Mucosa of stomach (tissue), 1 donor: ENCODE data around the gene STK40.

ENCODE experiments used
- H3K27me3 ChIP-seq: one replicate; pipeline ENCODE4 v1.7.0; 2013; ENCODE audit warnings: mild to moderate bottlenecking, low read length; ENCODE audit not compliant: control insufficient read depth, insufficient read depth
- H3K36me3 ChIP-seq: one replicate; pipeline ENCODE4 v1.7.0; 2013; ENCODE audit warnings: low read length; ENCODE audit not compliant: control insufficient read depth, insufficient read depth
- H3K4me1 ChIP-seq: one replicate; pipeline ENCODE4 v1.7.0; 2013; ENCODE audit warnings: mild to moderate bottlenecking, low read length; ENCODE audit not compliant: control insufficient read depth, insufficient read depth
- H3K4me3 ChIP-seq: one replicate; pipeline ENCODE4 v1.7.0; 2013; ENCODE audit warnings: low read length
- H3K9ac ChIP-seq: one replicate; pipeline ENCODE4 v1.7.0; 2013; ENCODE audit warnings: mild to moderate bottlenecking, low read length, moderate library complexity
- H3K9me3 ChIP-seq: one replicate; pipeline ENCODE4 v1.7.0; 2013; ENCODE audit warnings: mild to moderate bottlenecking, low read length, moderate library complexity; ENCODE audit not compliant: control insufficient read depth
- donor health status: Pancreatic carcinoma.

The STK40 gene, protein sequence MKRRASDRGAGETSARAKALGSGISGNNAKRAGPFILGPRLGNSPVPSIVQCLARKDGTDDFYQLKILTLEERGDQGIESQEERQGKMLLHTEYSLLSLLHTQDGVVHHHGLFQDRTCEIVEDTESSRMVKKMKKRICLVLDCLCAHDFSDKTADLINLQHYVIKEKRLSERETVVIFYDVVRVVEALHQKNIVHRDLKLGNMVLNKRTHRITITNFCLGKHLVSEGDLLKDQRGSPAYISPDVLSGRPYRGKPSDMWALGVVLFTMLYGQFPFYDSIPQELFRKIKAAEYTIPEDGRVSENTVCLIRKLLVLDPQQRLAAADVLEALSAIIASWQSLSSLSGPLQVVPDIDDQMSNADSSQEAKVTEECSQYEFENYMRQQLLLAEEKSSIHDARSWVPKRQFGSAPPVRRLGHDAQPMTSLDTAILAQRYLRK

DNA sequence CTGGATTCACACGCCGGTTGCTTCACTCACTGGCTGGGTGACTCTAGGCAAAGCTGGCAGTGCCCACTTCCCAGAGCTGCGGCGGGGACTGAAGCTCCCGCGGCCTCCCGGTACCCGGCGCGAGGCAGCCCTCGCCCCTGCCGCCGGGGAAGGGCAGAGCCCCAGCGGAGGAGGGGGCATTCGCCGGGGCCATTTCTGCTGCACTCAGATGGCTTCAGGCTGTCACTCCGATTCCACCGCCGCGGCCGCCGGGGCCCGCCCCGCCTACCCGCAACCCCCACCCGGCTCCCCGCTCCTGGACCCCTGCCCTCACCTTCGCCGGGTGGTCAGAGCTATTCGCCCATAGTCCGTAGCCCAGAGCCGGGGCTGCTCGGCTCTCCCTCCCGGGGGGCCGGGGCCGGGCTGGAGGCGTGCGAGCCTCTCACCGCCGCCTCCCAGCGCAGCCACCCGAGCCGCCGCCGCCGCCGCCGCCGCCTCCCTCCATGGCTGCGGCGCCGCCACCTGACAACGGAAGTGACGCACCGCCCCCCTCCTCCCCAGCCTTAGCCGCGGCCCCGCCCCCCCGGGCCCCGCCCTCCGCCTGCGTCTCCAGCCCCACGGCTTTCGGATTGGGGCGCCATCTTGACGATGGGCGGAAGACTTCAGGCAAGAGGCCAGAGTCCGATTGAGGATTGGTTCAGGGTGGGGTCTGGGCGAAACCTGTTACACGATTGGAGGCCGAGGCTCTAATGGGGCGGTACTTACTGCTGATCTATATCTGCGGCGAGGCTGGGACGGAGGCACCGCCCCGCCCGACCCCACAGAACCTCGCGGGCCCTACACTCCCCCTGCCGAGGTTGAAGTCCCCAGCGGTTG, at the start of gene STK40:
Gene STK40, minus strand, starts transcription at position 515 of the 855 bp plus-strand sequence. CDS start 24,592 bp downstream, outside the sequence.
- Histone ChIP-seq H3K9me3 (no peaks in the 10 kb centered on the region), H3K36me3 (no peaks in the 10 kb centered on the region), H3K27me3 (no peaks in the 10 kb centered on the region), H3K4me3 (peak within 1 kb of the TSS; percentile 65), H3K4me1 (peaks cover 35% of the 10 kb centered on the region), H3K9ac (peak within 1 kb of the TSS; percentile 96)

DNA sequence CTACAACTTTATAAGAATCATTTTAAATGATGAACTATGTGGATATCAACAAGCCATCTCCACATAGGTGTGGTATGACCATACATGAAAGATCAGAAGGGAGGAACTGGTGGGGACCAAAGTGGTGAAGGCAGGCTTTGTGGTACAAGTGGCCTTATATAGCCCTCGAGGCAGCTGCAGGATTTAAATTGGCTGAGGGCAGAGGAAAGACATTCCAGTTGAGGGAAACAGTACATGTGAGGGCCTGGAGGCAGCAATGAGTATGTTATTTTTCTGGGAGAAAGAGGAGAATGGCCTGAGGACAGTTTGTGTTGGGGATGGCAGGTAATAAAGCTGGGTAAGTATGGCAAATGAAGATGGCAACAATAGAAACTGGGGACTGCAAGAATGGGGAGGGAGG, 47.4 kb upstream of the STK40 start:
- Histone ChIP-seq H3K27me3 (no peaks in the 10 kb centered on the region), H3K4me1 (no peaks in the 10 kb centered on the region), H3K9ac (no peak overlapping the region), H3K36me3 (no peaks in the 10 kb centered on the region), H3K4me3 (no peak overlapping the region), H3K9me3 (no peaks in the 10 kb centered on the region)

GRCh38 chr1:36432616-36433015, 46.9 kb upstream of the STK40 start:
- Histone ChIP-seq H3K36me3 (no peaks in the 10 kb centered on the region), H3K4me1 (no peaks in the 10 kb centered on the region), H3K9me3 (no peaks in the 10 kb centered on the region), H3K4me3 (no peak overlapping the region), H3K27me3 (no peaks in the 10 kb centered on the region), H3K9ac (no peak overlapping the region)

DNA sequence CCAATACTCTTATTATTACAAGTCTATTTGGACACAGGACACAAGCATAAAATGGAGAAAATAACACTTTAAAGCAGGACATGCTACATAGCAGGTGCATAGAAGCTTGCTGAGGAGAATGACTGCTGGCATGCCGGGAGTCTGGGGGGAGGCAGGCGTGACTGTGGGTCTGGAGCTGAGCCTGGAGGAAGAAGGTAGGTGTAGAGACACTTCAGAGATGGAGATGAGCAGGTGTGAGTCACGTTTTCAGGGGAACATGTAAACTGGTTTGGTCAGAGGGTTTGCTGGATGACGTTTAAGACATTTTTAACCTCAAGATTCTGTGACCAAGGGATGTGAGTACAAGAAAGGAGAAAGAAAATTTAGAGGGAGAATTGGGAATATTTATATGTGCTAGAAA, 40.1 kb upstream of the STK40 start:
- Histone ChIP-seq H3K4me1 (no peaks in the 10 kb centered on the region), H3K27me3 (no peaks in the 10 kb centered on the region), H3K9ac (no peak overlapping the region), H3K9me3 (no peaks in the 10 kb centered on the region), H3K36me3 (peaks cover 5% of the 10 kb centered on the region), H3K4me3 (no peak overlapping the region)

GRCh38 chr1:36421649-36422048, 35.9 kb upstream of the STK40 start:
- Histone ChIP-seq H3K9me3 (no peaks in the 10 kb centered on the region), H3K4me1 (no peaks in the 10 kb centered on the region), H3K27me3 (no peaks in the 10 kb centered on the region), H3K36me3 (peaks cover 5% of the 10 kb centered on the region), H3K4me3 (no peak overlapping the region), H3K9ac (no peak overlapping the region)

GRCh38 chr1:36420836-36421317, 35.2 kb upstream of the STK40 start:
- Histone ChIP-seq H3K4me1 (no peaks in the 10 kb centered on the region), H3K9ac (no peak overlapping the region), H3K4me3 (no peak overlapping the region), H3K9me3 (no peaks in the 10 kb centered on the region), H3K36me3 (peaks cover 5% of the 10 kb centered on the region), H3K27me3 (no peaks in the 10 kb centered on the region)

DNA sequence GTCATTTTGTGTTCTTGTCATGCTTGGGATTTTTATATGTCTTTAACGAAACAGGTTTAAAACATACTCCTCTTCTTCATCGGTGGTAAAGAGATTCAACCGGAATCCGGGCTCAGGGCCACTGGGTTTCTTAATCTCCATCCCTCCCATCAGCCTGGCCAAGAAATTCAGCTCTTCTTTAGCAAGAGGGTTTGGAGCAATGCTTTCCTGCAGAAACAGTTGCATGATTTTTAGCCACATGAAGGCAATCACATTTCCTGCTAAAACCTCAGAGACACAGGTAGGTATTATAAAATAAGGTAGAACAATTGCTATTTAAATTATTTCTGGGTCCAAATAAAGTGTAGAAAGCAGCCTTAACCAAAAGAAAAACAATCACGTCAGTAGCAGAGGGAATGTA, 34.7 kb upstream of the STK40 start:
- Histone ChIP-seq H3K4me1 (no peaks in the 10 kb centered on the region), H3K36me3 (peaks cover 5% of the 10 kb centered on the region), H3K4me3 (no peak overlapping the region)

GRCh38 chr1:36419569-36419968, 33.8 kb upstream of the STK40 start:
- Histone ChIP-seq H3K9ac (no peak overlapping the region), H3K4me1 (no peaks in the 10 kb centered on the region), H3K9me3 (no peaks in the 10 kb centered on the region), H3K4me3 (no peak overlapping the region), H3K36me3 (peaks cover 5% of the 10 kb centered on the region), H3K27me3 (no peaks in the 10 kb centered on the region)

More for the DNA sequence above, 34.7 kb upstream of the STK40 start:
- H3K9me3 ChIP-seq = no peaks in the 10 kb centered on the region
- H3K27me3 ChIP-seq = no peaks in the 10 kb centered on the region
- H3K9ac ChIP-seq = no peak overlapping the region

DNA sequence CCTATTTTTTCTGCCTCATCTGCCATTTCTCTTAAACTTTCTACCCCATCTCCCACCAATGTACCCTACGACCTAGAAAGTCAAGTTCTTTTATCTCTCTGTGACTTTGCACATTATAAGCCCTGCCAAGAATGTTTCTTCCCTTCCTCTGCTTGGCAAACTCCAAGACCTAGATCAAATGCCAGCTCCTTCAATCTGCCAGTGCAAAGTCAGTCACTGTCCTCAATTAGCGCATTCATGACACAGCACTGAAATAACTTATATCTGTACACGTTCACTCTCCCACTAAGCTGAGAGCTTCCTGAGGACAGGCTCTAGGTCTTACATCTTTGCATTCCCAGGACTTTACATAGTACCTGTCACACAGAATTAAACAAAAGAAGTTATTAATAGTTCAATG, 33.4 kb upstream of the STK40 start:
- Histone ChIP-seq H3K27me3 (no peaks in the 10 kb centered on the region), H3K36me3 (peaks cover 5% of the 10 kb centered on the region), H3K4me1 (no peaks in the 10 kb centered on the region), H3K4me3 (no peak overlapping the region), H3K9me3 (no peaks in the 10 kb centered on the region), H3K9ac (no peak overlapping the region)

- no peak overlapping the region for H3K4me3 ChIP-seq
- H3K4me1 ChIP-seq = no peaks in the 10 kb centered on the region
- H3K27me3 ChIP-seq = no peaks in the 10 kb centered on the region
- H3K9me3 ChIP-seq = no peaks in the 10 kb centered on the region
- H3K9ac ChIP-seq = no peak overlapping the region
- peaks cover 5% of the 10 kb centered on the region for H3K36me3 ChIP-seq
Observed at GRCh38 chr1:36417931-36418330, 32.2 kb upstream of the STK40 start.

DNA sequence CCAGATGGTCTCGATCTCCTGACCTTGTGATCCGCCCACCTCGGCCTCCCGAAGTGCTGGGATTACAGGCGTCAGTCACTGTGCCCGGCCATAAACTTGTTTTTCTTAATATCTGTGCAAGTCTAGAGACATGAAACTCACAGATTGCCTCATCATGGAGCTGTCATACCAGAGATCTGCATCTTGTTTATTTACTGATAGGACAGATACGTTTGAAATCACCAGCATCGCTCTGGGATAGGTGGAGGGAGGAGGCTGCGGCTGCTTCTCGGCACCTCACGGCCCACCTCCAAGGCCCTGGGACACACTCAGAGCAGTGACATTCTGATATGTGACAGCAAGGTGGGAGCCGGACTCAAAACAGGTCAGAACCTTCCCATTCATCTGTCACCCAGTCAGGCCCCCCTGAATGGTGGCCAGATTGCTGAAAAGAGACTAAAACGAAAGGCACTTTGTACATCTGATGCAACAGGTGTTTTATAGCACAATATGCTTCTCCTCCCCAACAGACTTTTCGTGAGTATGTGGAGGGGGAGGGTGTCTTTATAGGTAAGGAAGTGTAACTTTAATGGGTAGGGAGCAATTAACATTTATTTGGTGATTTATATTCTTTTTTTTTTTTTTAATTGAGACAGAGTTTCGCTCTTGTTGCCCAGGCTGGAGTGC, 30.1 kb upstream of the STK40 start:
- Histone ChIP-seq H3K36me3 (no peaks in the 10 kb centered on the region), H3K9ac (no peak overlapping the region), H3K4me3 (no peak overlapping the region), H3K4me1 (no peaks in the 10 kb centered on the region), H3K27me3 (no peaks in the 10 kb centered on the region), H3K9me3 (no peaks in the 10 kb centered on the region)
